IPS-20b (cell line): ENCODE data around the gene TCF21.

Experiments used
- H3K27ac ChIP-seq: one replicate; pipeline ENCODE4 v1.5.1; 2013; ENCODE audit warnings: low read length
- H3K27me3 ChIP-seq: 2 replicates; pipeline ENCODE4 v1.6.1; 2013; ENCODE audit warnings: mild to moderate bottlenecking, low read length, inconsistent platforms; ENCODE audit not compliant: insufficient read depth
- H3K36me3 ChIP-seq: 2 replicates; pipeline ENCODE4 v1.6.1; 2013; ENCODE audit warnings: low read depth, mild to moderate bottlenecking, inconsistent platforms, low read length, moderate library complexity; ENCODE audit not compliant: insufficient read depth
- H3K4me1 ChIP-seq: 2 replicates; pipeline ENCODE4 v1.6.1; 2013; ENCODE audit warnings: mild to moderate bottlenecking, control low read depth, inconsistent platforms, low read length, moderate library complexity; ENCODE audit not compliant: insufficient read depth
- H3K4me3 ChIP-seq: 2 replicates; pipeline ENCODE4 v1.5.1; 2013; ENCODE audit warnings: mild to moderate bottlenecking, low read length, inconsistent platforms
- H3K9ac ChIP-seq: 2 replicates; pipeline ENCODE4 v1.6.1; 2013; ENCODE audit warnings: low read depth, mild to moderate bottlenecking, inconsistent platforms, low read length, moderate library complexity
- H3K9me3 ChIP-seq: 2 replicates; pipeline ENCODE4 v1.6.1; 2013; ENCODE audit warnings: mild to moderate bottlenecking, low read depth, low read length, inconsistent platforms; ENCODE audit not compliant: insufficient read depth

TCF21 gene

GRCh38 chr6:133863228-133863627 is 25.7 kb upstream of the TCF21 start:
- Histone ChIP-seq H3K4me1 (no peaks in the 10 kb centered on the region), H3K27me3 (no peaks in the 10 kb centered on the region), H3K9ac (no peak overlapping the region), H3K9me3 (peaks cover 3% of the 10 kb centered on the region; the same call in 1 of the 2 replicates), H3K4me3 (no peak overlapping the region), H3K36me3 (no peaks in the 10 kb centered on the region), H3K27ac (no peak overlapping the region)

GRCh38 chr6:133865680-133866079 is 23.2 kb upstream of the TCF21 start:
- Histone ChIP-seq H3K27ac (no peak overlapping the region), H3K4me1 (no peaks in the 10 kb centered on the region), H3K4me3 (no peak overlapping the region), H3K27me3 (no peaks in the 10 kb centered on the region), H3K36me3 (no peaks in the 10 kb centered on the region), H3K9me3 (peaks cover 3% of the 10 kb centered on the region; the same call in 1 of the 2 replicates), H3K9ac (no peak overlapping the region)

GRCh38 chr6:133871131-133871530 is 17.8 kb upstream of the TCF21 start:
- Histone ChIP-seq H3K36me3 (no peaks in the 10 kb centered on the region), H3K27ac (no peak overlapping the region), H3K9ac (no peak overlapping the region), H3K9me3 (no peaks in the 10 kb centered on the region), H3K4me1 (no peaks in the 10 kb centered on the region), H3K27me3 (no peaks in the 10 kb centered on the region), H3K4me3 (no peak overlapping the region)

- H3K27ac ChIP-seq, result no peak overlapping the region
- no peak overlapping the region for H3K4me3 ChIP-seq
- H3K36me3 ChIP-seq, result no peaks in the 10 kb centered on the region
- no peaks in the 10 kb centered on the region for H3K9me3 ChIP-seq
- H3K27me3 ChIP-seq, result no peaks in the 10 kb centered on the region
- no peak overlapping the region for H3K9ac ChIP-seq
- H3K4me1 ChIP-seq, result no peaks in the 10 kb centered on the region
Measured at GRCh38 chr6:133873538-133873937, 15.4 kb upstream of the TCF21 start.

DNA sequence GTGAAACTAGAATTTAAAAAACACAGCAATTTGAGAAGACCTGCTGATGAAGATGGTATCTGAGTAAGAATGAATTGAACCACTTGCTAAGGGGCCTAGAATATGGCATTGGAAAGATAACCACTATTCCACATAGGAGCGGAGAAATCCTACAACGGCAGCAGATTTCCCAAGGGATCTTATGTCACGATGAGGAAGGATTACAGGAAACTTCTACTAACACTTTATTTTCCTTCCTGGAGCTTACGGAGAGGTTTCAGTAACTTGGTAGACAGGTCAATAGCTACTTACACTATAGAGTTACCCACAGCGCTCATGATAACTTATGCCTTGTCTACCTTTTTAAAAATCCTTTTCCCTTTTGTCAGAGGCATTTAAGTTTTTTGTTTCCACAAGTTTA is 11.8 kb upstream of the TCF21 start:
- no peak overlapping the region for H3K9ac ChIP-seq
- no peaks in the 10 kb centered on the region for H3K27me3 ChIP-seq
- H3K4me1 ChIP-seq, result no peaks in the 10 kb centered on the region
- no peaks in the 10 kb centered on the region for H3K9me3 ChIP-seq
- no peak overlapping the region for H3K4me3 ChIP-seq
- H3K27ac ChIP-seq, result no peak overlapping the region
- no peaks in the 10 kb centered on the region for H3K36me3 ChIP-seq

- Histone ChIP-seq H3K4me3 (no peak overlapping the region), H3K9me3 (no peaks in the 10 kb centered on the region), H3K36me3 (no peaks in the 10 kb centered on the region), H3K27ac (no peak overlapping the region), H3K4me1 (no peaks in the 10 kb centered on the region), H3K27me3 (peaks cover 6% of the 10 kb centered on the region), H3K9ac (no peak overlapping the region)
Measured at GRCh38 chr6:133880006-133880405, 8.9 kb upstream of the TCF21 start.

DNA sequence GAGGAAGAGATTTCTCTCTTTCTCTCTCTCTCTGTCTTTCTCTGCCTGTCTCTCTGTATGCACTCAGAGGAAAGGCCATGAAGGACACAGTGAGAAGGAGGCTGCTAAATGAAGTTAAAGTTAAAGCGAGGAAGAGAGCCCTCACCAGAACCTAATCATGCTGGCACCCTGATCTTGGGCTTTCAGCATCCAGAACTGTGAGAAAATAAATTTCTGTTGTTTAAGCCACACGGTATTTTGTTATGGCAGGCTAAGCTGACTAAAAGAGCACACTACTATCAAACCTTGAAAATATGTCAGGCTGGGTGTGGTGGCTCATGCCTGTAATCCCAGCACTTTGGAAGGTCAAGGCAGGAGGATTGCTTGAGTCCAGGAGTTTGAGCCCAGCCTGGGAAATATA is 8.0 kb upstream of the TCF21 start:
- no peaks in the 10 kb centered on the region for H3K4me1 ChIP-seq
- H3K9me3 ChIP-seq, result no peaks in the 10 kb centered on the region
- no peak overlapping the region for H3K27ac ChIP-seq
- no peak overlapping the region for H3K9ac ChIP-seq
- no peaks in the 10 kb centered on the region for H3K36me3 ChIP-seq
- H3K27me3 ChIP-seq, result peaks cover 10% of the 10 kb centered on the region
- no peak overlapping the region for H3K4me3 ChIP-seq

DNA sequence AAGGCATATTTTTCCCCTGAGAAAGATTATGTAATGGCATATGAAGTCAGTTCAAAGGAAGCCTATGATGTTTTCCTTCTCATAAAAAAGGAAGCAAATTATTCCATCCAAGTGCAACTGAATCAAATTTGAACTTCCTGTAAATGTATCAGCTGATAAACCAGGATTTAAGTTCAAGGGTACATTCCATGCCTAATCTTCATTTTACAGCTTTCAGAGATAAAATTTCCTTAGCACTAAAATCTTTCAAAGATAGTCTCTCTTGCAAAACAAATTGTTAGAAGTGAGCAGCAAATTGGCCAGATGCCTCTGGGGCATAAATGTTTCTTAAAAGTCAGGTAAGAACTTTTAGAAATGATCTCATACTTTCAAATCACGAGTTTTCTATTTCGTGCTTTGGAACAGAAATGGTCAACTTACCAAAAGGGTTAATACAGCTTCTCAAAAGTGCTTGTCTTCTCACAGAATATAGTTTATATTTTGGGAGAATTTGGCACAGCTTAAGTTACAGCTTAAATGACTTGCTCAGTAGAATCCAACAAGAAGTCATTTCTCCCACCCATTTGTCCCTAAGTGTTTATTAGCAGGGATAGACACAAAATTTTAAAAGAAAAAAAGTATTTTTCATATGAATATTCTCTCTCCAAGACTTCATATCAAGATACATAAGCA is 2.7 kb upstream of the TCF21 start:
- H3K9me3 ChIP-seq, result no peaks in the 10 kb centered on the region
- no peak overlapping the region for H3K27ac ChIP-seq
- no peaks in the 10 kb centered on the region for H3K36me3 ChIP-seq
- H3K27me3 ChIP-seq, result peaks cover 63% of the 10 kb centered on the region
- H3K9ac ChIP-seq, result no peak overlapping the region
- peaks cover 11% of the 10 kb centered on the region; the same call in 1 of the 2 replicates for H3K4me1 ChIP-seq
- H3K4me3 ChIP-seq, result no peak overlapping the region

DNA sequence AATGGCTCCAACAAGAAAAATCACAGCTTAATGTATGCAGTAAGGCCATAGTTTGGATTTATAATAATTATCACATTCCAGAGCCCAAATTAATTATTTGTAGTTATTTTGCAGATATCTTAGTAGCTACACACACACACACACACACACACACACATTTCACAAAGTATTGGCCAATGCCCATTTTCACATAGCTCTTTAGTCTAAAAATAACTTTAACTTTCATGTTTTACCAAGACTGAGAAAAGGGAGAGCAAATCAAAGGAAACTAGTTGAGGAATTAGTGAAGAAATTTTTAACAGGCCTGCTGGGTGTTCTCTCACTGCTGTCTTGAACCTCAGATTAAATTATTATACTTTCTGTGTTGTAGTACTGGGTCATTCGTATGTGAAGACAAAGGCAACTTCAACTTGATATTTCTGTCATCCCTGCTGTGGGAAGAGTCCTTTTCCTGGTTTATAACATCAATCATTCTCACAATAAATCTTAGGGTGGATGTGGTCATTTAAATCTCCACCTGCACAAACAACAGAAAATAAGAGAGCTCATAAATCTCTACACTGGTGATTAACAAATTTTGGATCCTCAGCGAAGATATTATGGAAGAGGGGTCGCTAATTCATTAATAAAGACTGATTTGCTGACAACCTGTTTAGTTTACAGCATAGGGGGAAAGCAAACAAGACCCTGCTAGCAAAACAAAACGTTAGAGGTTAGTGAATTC is 1.6 kb upstream of the TCF21 start:
- no peaks in the 10 kb centered on the region for H3K36me3 ChIP-seq
- H3K4me1 ChIP-seq, result peaks cover 11% of the 10 kb centered on the region; the same call in 1 of the 2 replicates
- no peaks in the 10 kb centered on the region for H3K9me3 ChIP-seq
- H3K27ac ChIP-seq, result no peak overlapping the region
- no peak overlapping the region for H3K4me3 ChIP-seq
- H3K27me3 ChIP-seq, result peaks cover 74% of the 10 kb centered on the region
- no peak overlapping the region for H3K9ac ChIP-seq

DNA sequence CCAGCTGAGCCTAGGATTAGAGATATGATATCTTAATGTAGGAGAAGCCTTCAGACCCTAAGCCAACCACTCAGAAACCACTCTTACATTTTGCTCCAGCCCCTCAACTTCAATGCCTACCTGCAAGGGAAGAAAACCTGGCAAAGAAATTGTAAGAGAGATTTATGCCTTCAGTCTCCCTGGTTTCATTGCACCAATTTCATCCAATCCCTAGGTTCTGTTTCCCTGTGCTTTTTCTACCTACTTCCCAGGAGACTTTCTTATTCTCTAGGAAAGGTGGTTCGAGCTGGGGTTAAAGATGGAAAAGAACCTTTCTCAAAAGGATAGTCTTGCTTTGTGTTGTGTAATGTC is 1.1 kb upstream of the TCF21 start:
- Histone ChIP-seq H3K27me3 (peaks cover 79% of the 10 kb centered on the region), H3K36me3 (no peaks in the 10 kb centered on the region), H3K27ac (no peak overlapping the region), H3K9me3 (no peaks in the 10 kb centered on the region), H3K9ac (no peak overlapping the region), H3K4me3 (peak overlapping the region; percentile 76; the same call in 1 of the 2 replicates), H3K4me1 (peaks cover 11% of the 10 kb centered on the region; the same call in 1 of the 2 replicates)

GRCh38 chr6:133889557-133890403 is 867 bp downstream of the TCF21 start:
- Histone ChIP-seq H3K9ac (no peak overlapping the region), H3K4me1 (peaks cover 11% of the 10 kb centered on the region; the same call in 1 of the 2 replicates), H3K4me3 (peak overlapping the region; percentile 76), H3K9me3 (no peaks in the 10 kb centered on the region; the same call in 1 of the 2 replicates), H3K27ac (no peak overlapping the region), H3K36me3 (no peaks in the 10 kb centered on the region), H3K27me3 (peaks cover 92% of the 10 kb centered on the region)
